VCaP (cell line): Measurements from ENCODE around the gene TTC16.
A peak's percentile ranks its signal among the peaks of the same experiment; 100 is the strongest.

Experiments used
- H3K27ac ChIP-seq: fragments of 450-650 bp; 2 replicates; pipeline ENCODE4 v1.5.1; 2017
- TF ChIP-seq, protein P1 (sequence below): fragments of 450-650 bp; conservative IDR thresholded peaks from 2 replicates; pipeline ENCODE4 v1.5.1; 2017; ENCODE audit warnings: mild to moderate bottlenecking, moderate library complexity

TTC16 gene

GRCh38 chr9:127710204-127710783, 5.6 kb upstream of the TTC16 start:
- H3K27ac ChIP-seq, result no peak overlapping the region
- TF ChIP-seq, protein P1, sequence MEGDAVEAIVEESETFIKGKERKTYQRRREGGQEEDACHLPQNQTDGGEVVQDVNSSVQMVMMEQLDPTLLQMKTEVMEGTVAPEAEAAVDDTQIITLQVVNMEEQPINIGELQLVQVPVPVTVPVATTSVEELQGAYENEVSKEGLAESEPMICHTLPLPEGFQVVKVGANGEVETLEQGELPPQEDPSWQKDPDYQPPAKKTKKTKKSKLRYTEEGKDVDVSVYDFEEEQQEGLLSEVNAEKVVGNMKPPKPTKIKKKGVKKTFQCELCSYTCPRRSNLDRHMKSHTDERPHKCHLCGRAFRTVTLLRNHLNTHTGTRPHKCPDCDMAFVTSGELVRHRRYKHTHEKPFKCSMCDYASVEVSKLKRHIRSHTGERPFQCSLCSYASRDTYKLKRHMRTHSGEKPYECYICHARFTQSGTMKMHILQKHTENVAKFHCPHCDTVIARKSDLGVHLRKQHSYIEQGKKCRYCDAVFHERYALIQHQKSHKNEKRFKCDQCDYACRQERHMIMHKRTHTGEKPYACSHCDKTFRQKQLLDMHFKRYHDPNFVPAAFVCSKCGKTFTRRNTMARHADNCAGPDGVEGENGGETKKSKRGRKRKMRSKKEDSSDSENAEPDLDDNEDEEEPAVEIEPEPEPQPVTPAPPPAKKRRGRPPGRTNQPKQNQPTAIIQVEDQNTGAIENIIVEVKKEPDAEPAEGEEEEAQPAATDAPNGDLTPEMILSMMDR, result no peak

DNA sequence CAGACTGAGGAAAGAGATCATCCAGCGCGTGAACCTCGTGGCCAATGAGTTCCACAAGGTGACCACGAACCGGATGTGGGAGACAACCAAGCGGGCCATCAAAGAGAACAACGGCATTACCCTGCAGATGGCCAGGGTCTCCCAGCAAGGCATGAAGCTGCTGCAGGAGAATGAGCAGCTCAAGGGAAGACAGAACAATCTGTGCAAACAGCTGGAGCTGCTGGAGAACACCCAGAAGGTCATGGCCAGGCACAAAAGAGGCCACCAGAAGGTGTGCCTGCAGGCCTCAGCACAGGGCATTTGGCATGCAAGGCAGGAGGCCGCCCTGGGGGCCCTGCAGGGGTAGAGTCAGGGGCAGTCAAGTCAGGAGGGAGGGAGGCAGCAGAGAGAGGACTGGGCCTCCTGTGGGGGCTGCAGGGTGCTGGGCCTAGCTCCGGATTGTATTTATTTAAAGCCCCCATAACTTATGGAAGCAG, 4.6 kb upstream of the TTC16 start:
- H3K27ac ChIP-seq, result no peak overlapping the region
- TF ChIP-seq, protein P1, result no peak

DNA sequence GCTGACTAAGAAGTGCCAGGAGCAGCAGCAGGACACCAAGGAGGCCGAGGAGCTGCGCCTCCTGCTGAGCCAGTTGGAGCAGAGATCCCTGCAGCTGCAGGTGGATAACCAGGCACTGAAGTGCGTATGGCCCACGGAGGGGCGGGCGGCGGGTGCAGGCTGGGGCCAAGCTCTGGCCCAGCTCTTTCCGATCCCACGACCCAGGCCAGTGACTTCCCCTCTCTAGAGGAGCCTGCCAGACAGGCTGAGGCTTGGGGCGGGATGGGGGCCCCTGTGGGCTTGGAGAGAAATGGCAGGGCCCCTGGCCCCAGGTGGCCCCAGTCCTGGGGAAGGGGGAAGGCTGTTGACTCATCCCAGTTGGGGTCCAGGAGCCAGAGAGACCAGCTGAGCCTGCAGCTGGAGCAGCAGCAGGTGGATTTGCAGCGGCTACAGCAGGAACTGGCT, 4.0 kb upstream of the TTC16 start:
- H3K27ac ChIP-seq, result no peak overlapping the region
- TF ChIP-seq, protein P1, result no peak

GRCh38 chr9:127712371-127712770, 3.5 kb upstream of the TTC16 start:
- TF ChIP-seq, protein P1, result no peak
- H3K27ac ChIP-seq, result no peak overlapping the region

DNA sequence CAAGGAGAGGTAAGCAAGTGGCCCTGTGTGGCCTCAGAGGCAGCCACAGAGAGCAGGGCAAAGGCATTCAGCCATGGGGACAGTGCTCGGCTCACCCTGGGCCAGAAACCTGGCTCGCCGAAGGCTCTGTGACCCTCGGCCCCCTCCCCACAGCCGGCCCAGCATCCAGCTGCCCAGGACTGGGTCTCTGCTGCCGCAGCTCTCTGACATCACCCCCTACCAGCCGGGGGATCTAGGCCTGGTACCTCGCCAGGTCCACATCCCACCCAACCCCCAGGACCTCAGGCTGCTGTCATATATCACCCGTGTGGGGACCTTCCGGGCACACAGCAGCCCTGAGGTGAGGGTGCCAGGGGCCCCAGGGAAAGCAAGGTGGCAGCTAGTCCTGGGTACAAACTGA, 3.0 kb upstream of the TTC16 start:
- TF ChIP-seq, protein P1, result no peak

GRCh38 chr9:127714020-127714750, 1.7 kb upstream of the TTC16 start:
- no peak overlapping the region; the same call in 1 of the 2 replicates for H3K27ac ChIP-seq
- TF ChIP-seq, protein P1, result no peak

More for the DNA sequence above, 3.0 kb upstream of the TTC16 start:
- H3K27ac ChIP-seq, result no peak overlapping the region

DNA sequence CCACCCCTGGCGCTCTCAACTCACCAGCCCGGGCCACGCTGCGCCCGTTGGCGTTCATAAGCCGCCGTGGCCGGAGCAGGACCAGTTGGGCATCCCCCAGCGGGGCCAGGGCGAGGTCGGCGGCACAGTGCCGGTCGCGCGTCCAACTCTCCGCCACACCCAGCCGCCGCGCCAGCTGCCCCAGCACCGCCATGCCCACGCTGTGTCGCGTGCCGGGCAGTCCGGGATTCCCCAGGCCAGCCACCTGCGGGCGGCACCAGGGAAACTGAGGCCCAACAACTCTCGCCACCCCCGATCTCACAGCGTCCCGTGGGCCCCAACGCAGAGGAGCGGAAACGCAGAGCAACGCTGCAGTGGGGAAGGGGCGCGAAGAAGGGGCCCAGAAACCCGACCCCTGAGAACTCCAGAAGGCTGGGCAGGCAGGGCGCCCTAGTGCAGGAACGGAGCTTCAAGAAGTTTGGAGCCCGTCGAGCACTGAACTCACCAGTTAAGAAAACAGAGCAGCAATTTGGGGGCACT, 869 bp upstream of the TTC16 start:
- TF ChIP-seq, protein P1, result no peak
- peak overlapping the region; percentile 54; the same call in 1 of the 2 replicates for H3K27ac ChIP-seq
